Fibroblast of the conjunctiva (primary cell): ENCODE measurements around the gene CHAC1.
"Not testable (repeated sequence)": the region's sequence is repeated elsewhere in the genome, so short reads cannot be mapped to it uniquely, and the experiment has no call there.

Experiments used
- DNase-seq: peaks from one replicate; pipeline ENCODE4 v3.0.0-alpha.2; 2010; ENCODE audit warnings: low read depth

The CHAC1 gene

DNA sequence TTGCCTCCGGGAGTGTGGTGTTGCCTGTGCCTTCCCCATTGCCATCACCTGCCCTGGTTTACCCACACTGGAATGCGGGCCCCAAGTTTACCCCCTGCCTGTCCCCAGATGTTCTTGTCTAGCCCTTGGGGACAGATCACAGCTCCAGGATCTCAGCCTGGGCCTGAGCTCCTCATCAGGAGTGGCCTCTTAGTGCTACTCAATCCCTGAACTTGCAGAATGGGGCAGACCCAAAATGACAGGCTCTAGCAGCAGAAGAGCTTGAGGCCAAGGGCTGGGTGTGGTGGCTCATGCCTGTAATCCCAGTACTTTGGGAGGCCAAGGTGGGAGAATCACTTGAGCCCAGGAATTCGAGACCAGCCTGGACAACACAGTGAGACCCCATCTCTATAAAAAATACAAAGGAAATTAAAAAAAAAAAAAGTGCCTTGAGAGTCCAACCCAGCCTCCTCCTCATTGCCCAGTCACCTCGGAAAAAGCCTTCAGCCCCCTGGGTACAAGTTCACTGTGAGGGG lies 3.8 kb downstream of the CHAC1 start:
- no peak for DNase-seq

DNA sequence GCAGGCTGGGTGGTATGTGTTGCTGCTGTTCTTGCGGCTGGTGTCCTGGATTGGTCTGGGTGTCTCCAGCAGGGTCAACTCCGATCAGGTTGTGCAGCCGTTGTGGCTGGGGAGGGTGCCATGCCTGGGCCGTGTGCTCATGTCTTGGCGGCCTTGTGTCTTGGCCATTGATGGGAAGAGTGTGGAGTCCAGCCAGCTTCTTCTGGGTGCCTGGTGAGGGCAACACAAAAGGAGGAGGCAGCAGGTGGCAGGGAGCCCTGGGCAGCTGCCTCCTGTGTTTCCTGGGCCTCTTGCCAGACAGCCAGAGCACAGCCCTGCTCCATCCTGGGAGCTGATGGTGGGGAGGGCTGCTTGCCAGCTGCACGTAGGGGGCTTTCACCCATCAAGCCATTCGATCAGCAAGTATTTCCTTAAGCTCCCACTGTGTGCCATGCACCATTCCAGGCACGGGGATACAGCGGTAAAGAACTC lies 4.3 kb downstream of the CHAC1 start:
- DNase-seq, result peak; percentile 23

DNA sequence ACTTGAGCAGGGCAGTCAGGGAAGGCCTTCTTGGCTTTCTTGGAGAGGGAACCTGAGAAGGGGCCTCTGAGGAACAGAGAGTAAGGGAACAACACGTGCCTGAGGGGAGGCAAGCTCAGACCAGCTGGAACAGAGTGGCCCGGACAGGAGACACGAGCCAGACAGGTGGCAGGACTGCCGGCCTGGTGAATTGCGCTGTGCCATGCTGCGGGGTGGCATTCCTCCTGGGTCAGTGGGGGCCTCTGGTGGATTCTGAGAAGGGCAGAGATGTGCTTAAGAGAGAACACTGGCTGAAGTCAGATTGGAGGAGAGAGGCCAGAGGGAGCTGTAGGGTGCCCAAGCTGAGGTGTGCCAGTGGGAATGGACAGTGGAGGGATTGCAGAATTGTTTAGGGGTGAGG lies 4.9 kb downstream of the CHAC1 start:
- no peak for DNase-seq

DNA sequence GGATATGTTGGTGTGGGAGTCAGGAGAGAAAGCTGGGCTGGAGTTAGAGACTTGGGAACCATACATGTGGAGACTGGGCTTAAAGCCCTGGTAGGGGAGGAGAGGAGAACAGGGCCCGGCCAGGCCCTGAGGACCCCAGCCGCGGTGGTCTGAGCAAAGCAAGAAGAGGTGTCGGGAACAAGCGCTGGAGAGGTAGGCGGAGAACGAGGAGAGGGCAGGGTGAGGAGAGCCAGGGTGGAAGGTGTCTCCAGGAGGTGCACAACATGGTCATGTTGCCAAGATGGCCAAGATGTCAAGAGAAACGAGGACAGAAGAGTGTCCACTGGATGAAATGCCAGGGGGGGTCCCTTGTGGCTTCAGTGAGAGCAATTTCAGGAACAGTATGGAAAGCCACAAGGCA lies 5.5 kb downstream of the CHAC1 start:
- no peak for DNase-seq

DNA sequence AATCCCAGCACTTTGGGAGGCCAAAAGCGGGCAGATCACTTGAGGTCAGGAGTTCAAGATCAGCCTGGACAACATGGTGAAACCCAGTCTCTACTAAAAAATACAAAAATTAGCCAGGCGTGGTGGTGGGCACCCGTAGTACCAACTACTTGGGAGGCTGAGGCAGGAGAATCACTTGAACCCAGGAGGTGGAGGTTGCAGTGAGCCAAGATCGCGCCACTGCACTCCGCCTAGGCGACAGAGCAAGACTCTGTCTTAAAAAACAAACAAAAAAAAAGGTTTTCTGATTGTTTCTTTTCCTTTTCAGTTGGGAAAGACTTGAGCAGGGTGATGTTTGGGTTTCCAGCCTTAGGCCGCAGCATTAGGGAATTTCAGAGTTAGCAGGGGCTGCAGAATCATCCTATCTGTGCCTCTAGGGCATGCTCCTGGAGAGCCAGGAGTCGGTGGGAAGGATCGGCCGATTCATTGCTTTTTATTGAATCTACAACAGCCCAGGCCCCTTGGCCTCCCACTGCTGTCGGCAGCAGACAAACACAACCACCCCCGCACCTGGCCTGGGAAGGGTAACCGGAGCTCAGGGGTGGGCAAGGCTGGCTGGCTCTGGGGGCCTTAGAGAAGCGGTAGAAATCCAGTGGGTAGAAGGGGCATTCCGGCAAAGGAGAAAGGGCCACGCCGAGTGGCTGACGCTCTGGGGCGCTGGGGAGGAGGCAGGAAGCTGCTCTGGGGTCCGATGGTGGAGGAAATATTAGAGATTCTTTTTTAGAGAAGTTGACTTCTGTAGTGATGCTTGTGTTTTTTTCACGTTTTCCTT lies 6.3 kb downstream of the CHAC1 start:
- DNase-seq, result no peak

DNA sequence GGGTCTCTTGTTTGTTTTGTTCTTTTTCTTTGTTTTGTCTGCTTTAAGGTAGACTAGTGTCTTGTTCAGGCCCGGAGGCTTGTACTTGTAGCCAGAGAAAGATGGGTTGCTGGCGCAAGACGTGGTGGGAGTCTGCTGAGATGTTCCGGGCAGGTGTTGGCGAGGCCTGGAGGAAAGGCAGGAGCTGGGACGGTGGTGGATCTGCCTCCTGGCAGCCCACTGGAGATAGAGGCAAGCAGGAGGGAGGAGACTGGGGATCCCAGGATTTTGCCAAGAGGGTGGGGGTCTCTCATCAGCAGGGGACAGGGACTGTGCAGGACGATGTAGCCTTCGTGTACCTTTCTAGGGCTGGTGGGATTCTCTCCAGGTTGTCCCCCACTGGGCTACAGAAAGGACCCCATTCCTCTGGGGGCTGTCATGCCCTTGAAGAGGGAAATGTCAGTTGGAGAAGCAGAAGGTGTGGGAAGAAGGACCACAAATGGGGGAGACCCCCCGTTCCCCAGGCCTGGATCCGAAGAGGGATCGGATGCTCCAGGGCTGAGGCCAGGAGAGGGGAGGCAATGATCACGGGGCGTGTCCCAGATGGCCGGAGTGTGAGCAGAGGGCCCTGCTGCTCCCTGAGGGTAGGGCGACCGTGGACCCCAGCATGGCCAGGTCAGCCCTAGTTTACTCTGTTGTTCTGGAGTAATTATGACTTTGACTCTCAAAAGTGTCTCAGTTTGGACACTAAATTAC lies 7.0 kb downstream of the CHAC1 start:
- DNase-seq, result no peak

DNA sequence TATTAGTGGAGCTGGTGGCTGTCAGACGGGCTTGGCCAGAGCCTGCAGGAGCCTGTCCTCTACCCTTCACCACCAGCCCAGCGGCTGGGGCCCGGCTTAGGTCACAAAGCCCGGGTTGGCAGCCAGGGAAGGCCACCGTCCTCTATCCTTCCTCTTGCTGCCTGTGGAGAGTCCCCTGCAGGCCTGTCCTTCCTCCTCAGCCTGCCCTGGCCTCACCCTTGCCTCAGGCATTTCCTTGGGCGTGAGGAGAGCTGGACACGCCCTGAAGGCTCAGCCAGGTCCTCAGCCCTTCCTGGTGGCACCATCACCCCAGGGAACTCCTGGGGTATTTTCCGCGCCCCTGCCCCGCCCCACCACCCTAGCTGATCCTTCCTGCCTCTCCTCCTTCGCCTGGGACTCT lies 7.7 kb downstream of the CHAC1 start:
- DNase-seq, result no peak

DNA sequence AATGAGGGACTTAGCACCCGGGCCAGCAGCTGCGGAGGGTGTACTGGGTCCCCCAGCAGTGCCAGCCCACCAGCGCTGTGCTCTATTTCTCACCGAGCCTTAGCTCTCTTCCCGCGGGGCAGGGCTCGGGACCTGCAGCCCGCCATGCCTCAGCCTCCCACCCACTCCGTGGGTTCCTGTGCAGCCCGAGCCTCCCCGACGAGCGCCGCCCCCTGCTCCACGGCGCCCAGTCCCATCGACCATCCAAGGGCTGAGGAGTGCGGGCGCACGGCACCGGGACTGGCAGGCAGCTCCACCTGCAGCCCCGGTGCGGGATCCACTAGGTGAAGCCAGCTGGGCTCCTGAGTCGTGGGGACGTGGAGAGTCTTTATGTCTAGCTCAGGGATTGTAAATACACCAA lies 8.5 kb downstream of the CHAC1 start:
- DNase-seq, result not testable (repeated sequence)

DNA sequence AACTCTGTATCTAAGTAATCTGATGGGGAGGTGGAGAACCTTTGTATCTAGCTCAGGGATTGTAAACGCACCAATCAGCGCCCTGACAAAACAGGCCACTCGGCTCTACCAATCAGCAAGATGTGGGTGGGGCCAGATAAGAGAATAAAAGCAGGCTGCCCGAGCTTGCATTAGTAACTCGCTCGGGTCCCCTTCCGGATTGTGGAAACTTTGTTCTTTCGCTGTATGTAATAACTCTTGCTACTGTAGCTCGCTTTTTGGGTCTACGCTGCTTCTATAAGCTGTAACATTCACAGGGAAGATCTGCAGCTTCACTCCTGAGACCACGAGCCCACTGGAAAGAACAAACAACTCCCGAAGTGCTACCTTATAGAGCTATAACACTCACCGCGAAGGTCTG lies 9.0 kb downstream of the CHAC1 start:
- DNase-seq, result not testable (repeated sequence)

DNA sequence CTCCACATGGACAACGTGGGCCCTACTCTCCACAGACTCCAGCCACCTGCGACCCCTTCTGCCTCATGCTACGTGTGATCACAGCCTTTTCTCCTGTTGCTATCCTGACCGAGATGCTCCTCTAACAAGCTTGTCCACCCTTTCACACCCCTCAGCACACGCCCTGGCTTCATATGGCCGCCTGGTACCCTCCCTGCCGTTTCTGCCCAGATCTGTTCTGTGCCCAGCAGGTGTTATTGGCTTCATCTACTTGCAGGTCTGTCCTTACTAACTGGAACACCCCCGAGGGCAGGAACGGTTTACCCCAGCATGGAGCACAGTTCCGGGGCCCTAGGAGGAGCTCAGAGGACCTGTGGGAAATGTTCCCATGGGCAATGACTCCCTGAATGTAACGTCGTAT lies 9.9 kb downstream of the CHAC1 start:
- DNase-seq, result no peak

DNA sequence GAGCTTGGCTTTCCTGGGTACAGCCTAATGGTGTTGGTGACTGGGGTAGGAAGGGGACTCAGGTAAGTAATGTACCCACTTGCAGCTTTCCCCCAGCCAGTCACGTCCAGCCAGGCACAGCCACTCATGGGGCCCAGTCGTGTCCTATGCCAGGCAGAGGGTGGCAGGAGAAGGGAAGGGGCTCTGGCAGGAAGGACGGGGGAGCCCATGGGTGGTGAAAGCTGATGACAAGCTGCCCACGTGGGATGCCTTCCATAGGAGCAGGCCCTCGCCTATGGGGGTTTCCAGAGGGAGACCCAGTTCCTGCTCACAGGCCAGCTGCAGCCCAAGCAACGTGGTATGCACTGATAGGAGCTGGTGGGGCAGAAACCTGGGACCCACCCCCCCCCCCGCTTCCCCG lies 10.7 kb downstream of the CHAC1 start:
- DNase-seq, result no peak

DNA sequence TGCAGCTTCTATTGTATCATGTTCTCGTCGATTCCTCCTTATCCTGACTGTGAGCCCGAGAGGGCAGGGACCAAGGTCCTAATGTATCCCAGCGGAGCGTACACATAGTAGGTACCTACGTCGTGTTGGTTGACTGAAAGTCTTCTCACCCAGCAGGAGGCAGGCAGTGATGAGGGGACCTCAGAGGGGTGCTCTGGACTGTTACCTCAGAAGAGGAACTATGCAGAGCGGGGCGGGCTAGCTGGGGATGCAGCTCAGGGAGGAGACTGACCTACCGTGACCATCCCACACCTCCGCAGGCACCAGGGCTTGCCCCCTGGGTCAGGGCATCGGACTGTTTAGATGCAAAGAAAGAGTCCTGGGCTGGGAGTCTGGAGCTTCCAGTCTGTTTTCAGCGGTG lies 11.4 kb downstream of the CHAC1 start:
- no peak for DNase-seq

DNA sequence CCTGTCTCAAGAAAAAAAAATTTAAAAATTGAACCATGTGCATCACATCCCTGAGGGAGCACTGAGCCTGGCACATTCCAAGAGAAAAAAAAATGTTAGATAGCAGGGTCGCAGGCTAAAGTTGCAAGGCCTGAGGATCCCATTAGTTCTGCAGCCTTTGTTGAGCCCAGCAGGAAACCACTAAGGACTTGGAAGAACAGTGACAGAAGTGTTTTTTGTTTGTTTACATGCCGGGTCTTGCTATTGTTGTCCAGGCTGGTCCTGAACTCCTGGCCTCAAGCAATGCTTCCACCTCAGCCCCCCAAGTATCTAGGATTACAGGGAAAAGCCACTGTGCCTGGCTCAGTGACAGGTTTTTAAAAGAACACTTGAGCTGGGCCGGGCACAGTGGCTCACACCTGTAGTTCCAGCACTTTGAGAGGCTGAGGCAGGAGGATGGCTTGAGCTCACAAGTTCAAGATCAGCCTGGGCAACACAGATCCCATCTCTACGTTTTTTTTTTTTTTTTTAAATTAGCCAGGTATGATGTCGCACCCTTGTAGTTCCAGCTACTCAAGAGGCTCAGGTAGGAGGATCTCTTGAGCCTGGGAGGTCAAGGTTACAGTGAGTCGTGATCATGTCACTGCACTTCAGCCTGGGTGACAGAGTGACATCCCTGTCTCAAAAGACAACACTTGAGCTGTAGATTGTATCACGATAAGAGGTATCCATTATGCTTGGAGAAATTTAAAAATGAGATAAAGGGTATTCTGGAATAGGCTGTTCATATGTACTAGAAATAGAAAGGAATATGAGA lies 15.2 kb downstream of the CHAC1 start:
- no peak for DNase-seq

DNA sequence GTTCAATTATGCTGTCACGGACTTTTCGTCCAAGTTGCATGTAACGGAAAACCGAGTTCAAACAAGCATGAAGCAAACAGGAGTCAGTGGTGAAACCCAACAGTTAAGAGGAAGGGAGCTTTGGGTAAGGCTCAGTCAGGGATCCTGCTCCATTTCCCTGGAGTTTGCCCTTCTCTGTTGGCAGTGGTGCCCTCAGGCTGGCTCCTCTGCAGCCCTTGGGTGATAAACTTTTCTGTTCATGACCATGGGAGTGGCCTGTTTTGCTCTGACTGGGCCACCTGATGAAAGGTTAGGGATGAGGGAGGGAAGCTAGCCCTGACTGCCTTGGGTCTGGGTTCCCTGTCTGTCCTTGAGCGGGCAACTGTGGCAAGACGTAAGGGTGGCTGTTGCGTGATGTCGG lies 16.1 kb downstream of the CHAC1 start:
- no peak for DNase-seq

DNA sequence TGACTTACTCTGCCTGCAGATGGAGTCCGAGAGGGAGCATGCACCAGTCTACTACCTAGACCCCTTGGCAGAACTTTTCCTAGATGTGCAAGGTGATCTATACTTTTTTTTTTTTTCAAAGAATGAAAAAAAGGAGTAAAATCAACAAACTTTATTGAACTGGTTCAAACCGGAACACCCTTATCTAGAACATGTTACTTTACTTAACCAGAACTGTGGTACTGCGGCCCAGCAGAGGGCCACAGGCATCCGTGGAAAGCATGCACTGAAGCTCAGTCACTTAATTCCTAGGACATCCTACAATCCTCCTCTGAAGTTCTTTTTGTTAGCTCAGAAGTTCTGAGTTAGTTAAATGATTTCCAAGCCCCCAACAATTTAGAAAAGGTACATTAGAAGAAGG lies 21.6 kb downstream of the CHAC1 start:
- no peak for DNase-seq

DNA sequence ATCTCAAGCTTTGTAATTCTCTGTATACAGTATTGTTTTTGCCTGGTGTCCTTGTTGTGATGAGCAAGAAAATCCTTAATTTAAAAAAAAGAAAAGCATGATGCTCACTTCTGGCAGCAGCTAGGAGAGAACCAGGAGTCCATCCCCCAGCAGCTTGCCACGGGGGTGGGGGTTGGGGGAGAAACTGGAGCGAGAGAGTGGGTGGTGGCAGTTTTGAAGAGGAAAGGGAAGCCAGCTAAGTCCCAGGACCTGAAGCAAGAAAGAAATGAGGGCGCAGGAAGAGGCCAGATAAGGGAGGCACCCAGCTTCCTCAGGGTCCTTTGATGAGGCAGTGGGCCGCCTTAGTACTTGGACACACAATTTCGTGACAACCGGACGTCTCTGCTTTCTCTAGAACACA lies 23.5 kb downstream of the CHAC1 start:
- no peak for DNase-seq

DNA sequence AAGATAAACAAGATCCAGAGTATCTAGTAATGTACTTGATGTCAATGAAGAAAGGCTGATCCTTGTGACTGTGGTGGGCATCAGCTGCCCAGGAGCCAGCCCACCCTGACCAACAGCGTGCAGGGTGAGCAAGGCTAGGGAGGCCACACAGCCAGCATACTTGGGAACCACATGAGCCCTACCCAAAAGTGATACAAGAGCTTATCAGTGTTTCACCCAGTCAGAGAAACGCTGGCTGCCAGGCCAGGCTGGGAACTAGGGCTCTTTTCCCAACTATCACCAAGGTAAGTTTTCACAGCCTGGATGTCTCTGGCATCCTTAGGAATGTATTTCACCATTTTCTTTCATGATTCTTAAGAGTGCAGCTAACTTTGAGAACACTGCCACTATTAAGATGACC lies 24.9 kb downstream of the CHAC1 start:
- DNase-seq, result no peak

DNA sequence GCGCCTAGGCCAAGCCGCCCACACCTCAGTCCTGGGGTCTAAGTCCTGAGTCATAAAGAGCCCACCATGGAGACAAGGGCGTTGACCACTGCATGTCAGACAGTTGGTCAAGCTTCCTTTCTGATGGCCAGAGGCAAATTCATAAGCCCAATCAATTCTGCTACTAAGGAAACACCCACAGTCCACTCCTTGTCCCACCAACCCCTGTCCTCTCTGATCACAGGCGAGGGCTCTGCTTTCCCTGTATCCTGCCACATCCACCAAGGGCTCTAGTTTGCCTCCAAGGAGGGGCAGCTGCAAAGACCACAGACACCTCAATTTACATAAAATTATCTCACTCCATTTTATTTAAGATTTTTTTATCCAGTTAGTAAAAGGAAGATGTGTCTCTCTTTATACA lies 25.3 kb downstream of the CHAC1 start:
- no peak for DNase-seq

DNA sequence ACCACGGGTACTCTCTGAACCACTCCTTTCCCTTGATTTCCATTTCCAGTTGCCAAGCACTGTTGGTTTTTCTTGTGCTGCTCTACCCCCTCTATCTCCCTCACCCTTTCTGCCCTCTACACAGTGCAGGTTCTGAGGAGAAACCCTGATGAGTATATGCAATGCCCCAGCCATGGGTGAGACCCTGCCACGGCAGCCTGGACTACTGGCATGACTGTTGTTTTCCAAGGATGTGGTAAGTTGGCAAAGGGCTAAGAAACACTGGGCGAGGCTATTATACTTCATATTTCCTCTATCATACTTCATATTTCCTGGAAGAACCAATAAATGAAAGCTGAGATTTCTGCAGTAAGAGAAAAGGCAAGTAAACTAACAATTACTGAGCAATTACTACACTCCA lies 27.9 kb downstream of the CHAC1 start:
- DNase-seq, result no peak

DNA sequence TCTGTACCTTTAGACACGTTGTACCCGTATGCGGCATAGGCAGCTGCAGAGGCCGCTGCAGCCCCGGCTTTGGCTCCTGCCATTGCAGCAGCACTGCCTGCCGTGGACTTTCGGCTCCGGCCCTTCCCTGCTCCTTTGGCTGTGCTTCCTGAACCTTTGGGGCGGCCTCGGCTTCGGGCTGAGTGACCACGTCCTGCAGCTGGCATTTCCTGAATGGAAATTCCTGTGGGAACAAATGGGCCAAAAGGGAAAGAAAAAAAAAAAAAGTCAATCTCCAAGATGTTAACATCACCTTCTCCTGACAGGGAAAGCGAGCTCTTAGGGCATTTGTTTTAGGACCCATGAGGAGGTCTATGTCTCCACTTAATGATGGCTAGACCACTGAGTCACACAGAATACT lies 29.6 kb downstream of the CHAC1 start:
- DNase-seq, result no peak

DNA sequence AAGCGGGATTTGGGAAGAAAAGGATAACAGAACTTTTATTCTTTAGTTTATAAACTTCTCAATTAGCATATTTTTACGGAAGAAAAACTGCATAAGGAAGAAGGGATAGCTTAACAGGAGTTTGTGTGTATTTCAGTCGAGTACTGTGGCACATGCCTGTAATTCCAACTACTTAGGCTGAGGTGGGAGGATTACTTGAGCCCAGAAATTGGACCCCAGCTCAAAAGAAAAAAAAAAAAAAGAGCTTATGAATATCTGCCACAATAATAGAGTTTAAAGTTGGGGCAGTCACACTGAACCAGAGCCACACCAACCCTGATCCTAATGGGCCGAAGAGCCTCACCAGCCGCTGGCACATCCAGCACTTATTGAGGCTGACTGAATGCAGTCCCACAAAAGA lies 31.1 kb downstream of the CHAC1 start:
- DNase-seq, result no peak

DNA sequence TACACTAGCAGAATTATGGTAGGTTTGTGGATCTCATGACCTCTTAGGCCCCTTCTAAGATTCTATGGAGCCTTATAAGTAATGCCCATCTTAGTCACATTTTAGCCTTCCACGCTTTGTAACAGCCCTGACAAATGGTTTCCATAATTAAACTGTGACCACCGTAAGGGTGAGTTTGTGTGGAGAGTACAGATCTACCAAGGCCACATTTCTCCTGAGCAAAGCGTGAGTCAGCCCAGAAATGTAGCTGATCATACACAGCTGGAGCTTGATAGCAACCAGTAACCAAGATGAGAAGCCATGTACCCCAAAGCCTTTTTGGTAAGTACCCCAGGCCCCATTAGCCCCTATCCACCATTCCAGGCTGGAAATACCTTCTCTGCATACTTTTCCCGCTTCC lies 31.7 kb downstream of the CHAC1 start:
- peak; percentile 6 for DNase-seq
